PC-9 (cell line): ENCODE results near the gene SRM. TPM values are rescaled to one million over a fixed set of nuclear protein-coding genes. Genes with fewer than 3 reads are reported as not detected.

Experiments
- BruUV-seq: library from RNA; stranded (reverse); fragments of 400-500 nt; replicated peaks from 2 replicates; lab custom pipeline; 2021; lab: Mats Ljungman, UMichigan
- CTCF ChIA-PET: fragments of 300-600 bp; sonication (Branson Sonifier 250); formaldehyde crosslinking; loops from one replicate; lab custom pipeline; 2022; ENCODE audit warnings: antibody characterized with exemption; lab: Charles Lee
- POLR2A ChIA-PET: fragments of 300-600 bp; sonication (Branson Sonifier 250); formaldehyde crosslinking; loops from one replicate; lab custom pipeline; 2022; ENCODE audit warnings: antibody characterized with exemption; ENCODE audit not compliant: unreplicated experiment; lab: Charles Lee
- DNase-seq, 2 experiments: peaks; one replicate each; pipeline versions ENCODE4 v3.0.0 to v3.0.0-alpha.2; 2015 to 2022; ENCODE audit warnings: mixed read lengths in 1 of 2
- H2AFZ ChIP-seq: fragments of 200-600 bp; sonication (generic); 2 replicates; pipeline ENCODE4 v1.8.1; 2017; ENCODE audit warnings: antibody characterized with exemption
- H3F3A ChIP-seq: fragments of 200-600 bp; sonication (generic); 2 replicates; pipeline ENCODE4 v1.8.1; 2017; ENCODE audit warnings: antibody characterized with exemption, mild to moderate bottlenecking, low read depth; ENCODE audit not compliant: insufficient read depth
- H3K27ac ChIP-seq: fragments of 200-600 bp; sonication (generic); 2 replicates; pipeline ENCODE4 v1.6.1; 2016; ENCODE audit warnings: mixed run types
- H3K27me3 ChIP-seq: fragments of 200-600 bp; sonication (generic); 2 replicates; pipeline ENCODE4 v1.6.1; 2016; ENCODE audit warnings: low read depth, mixed run types; ENCODE audit not compliant: insufficient read depth
- H3K36me3 ChIP-seq: fragments of 200-600 bp; sonication (generic); 2 replicates; pipeline ENCODE4 v1.6.1; 2016; ENCODE audit warnings: low read depth, mixed run types
- H3K4me1 ChIP-seq: fragments of 200-600 bp; sonication (generic); replicated peaks from 2 replicates; pipeline ENCODE4 v1.6.1; 2016; ENCODE audit warnings: mixed run types; ENCODE audit not compliant: insufficient read depth
- H3K4me2 ChIP-seq: fragments of 200-600 bp; sonication (generic); 2 replicates; pipeline ENCODE4 v1.6.1; 2017; ENCODE audit warnings: mixed run types
- H3K4me3 ChIP-seq: fragments of 200-600 bp; sonication (generic); 2 replicates; pipeline ENCODE4 v1.6.1; 2016; ENCODE audit warnings: mixed run types
- H3K79me2 ChIP-seq: fragments of 200-600 bp; sonication (generic); 2 replicates; pipeline ENCODE4 v1.6.1; 2017; ENCODE audit warnings: low read depth, mixed run types
- H3K9me2 ChIP-seq: fragments of 200-600 bp; sonication (generic); 2 replicates; pipeline ENCODE4 v1.8.1; 2017; ENCODE audit warnings: mild to moderate bottlenecking; ENCODE audit not compliant: insufficient read depth
- H3K9me3 ChIP-seq: fragments of 200-600 bp; sonication (generic); 2 replicates; pipeline ENCODE4 v1.8.1; 2016; ENCODE audit warnings: low read depth; ENCODE audit not compliant: insufficient read depth
- H4K20me1 ChIP-seq: fragments of 200-600 bp; sonication (generic); 2 replicates; pipeline ENCODE4 v1.8.1; 2017; ENCODE audit not compliant: insufficient read depth
- CTCF ChIP-seq: fragments of 200-600 bp; sonication (generic); conservative IDR thresholded peaks from 2 replicates; pipeline ENCODE4 v1.6.1; 2017; ENCODE audit warnings: mixed run types, antibody characterized with exemption, mild to moderate bottlenecking, moderate library complexity
- EZH2 ChIP-seq: fragments of 200-600 bp; sonication (generic); IDR thresholded peaks from 2 replicates; pipeline ENCODE4 v1.8.0; 2017; ENCODE audit warnings: antibody characterized with exemption, low read depth
- intact Hi-C: fragments of 100-400 bp; cut with micrococcal nuclease; formaldehyde crosslinking; loops from one replicate; pipeline ENCODE4 v1.10.0; 2022; ENCODE audit not compliant: unreplicated experiment
- total RNA-seq: library from RNA; stranded (reverse); gene quantifications from 2 replicates; pipeline ENCODE4 v1.2.3, GENCODE V29; 2021

The SRM gene
- total RNA-seq, 1 experiment from 2014 or later, result 50.3 TPM

DNA sequence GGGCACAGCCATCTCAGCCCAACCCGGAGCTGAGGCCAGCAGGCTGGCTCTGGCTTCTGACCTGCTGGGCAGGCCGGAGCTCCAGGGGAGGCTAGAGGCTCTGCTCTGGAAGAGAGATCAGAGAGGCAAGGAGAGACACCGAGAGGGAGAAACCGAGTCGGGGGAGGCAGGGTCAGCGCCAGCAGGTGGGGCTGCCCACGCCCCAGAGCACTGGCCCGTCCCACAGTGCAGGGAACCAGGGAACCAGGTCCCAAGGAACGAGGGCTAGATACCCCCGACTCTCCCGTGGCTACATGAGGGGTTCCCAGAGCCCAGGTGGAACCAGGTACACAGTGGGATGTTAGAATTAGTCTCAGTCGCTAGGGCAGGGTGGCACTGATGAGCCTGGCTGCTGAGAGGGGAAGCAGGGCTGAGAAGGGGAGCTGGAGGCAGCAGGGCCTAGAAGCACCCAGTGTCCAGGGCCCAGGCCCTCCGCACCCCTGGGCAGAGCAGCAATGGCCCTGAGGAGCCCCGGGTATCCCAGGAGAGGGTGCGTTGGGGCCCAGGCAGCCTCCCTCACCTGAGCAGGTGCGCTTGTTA is 14.9 kb downstream of the SRM start:
- Histone ChIP-seq H3K9me2 (no peaks in the 10 kb centered on the region), H3K27me3 (no peaks in the 10 kb centered on the region), H3F3A (no peaks in the 10 kb centered on the region), H4K20me1 (no peaks in the 10 kb centered on the region), H3K9me3 (no peaks in the 10 kb centered on the region), H3K79me2 (no peaks in the 10 kb centered on the region), H2AFZ (no peak overlapping the region), H3K36me3 (no peaks in the 10 kb centered on the region), H3K4me3 (no peak overlapping the region), H3K4me2 (no peak overlapping the region), H3K4me1 (no peaks in the 10 kb centered on the region), H3K27ac (no peak overlapping the region)
- CTCF ChIA-PET, result no interaction called here
- POLR2A ChIA-PET, result no interaction called here
- DNase-seq, result no peak
- intact Hi-C loops, result no loop called here
- BruUV-seq, result no TSS peak
- TF ChIP-seq CTCF (no peak), EZH2 (no peak)

DNA sequence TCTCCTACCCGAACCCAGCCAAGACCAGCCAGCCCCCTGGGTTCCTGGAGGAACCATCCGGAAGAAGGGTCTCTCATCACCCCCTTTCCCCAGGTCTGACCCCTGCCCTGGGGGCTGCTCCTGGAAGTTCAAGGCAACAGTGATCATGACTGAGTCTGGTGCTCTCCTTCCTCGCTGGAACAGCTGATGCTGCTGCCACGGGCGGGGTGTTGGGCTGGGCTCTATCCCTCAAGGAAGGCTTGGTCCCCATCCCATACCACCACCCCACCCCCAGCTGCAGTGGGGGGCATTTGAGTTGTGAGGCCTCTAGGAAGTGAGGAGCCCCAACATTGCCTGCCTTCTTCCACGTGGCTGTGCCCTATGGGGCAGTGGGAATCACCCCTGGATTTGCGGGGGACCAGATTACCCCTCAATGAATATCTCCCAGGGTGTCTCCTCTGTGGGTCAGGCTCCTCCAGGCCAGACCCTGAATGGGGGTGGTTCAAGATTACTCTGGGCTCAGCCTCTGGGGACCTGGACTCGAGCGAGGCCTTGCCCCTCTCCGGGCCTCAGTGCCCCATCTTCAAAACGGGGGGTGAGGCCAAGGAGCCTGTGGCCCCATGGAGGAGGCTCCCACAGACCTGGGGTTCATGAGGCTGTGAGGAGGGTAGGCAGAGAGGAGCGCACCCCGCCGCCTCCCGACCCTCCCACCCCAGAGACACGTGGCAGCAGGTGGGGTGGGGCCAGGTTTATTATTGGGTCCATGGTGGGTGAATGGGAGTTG is 15.6 kb downstream of the SRM start:
- no peak overlapping the region for H2AFZ ChIP-seq
- H3K4me1 ChIP-seq, result no peaks in the 10 kb centered on the region
- no peak overlapping the region for H3K27ac ChIP-seq
- H3K9me3 ChIP-seq, result no peaks in the 10 kb centered on the region
- no peak overlapping the region for H3K4me3 ChIP-seq
- DNase-seq, result no peak
- no TSS peak for BruUV-seq
- no peaks in the 10 kb centered on the region for H3K9me2 ChIP-seq
- intact Hi-C loops, result no loop called here
- no peaks in the 10 kb centered on the region for H3K79me2 ChIP-seq
- H4K20me1 ChIP-seq, result no peaks in the 10 kb centered on the region
- no peaks in the 10 kb centered on the region for H3F3A ChIP-seq
- H3K36me3 ChIP-seq, result no peaks in the 10 kb centered on the region
- CTCF ChIA-PET, result no interaction called here
- TF ChIP-seq CTCF (no peak), EZH2 (no peak)
- no peaks in the 10 kb centered on the region for H3K27me3 ChIP-seq
- H3K4me2 ChIP-seq, result no peak overlapping the region
- POLR2A ChIA-PET, result no interaction called here

DNA sequence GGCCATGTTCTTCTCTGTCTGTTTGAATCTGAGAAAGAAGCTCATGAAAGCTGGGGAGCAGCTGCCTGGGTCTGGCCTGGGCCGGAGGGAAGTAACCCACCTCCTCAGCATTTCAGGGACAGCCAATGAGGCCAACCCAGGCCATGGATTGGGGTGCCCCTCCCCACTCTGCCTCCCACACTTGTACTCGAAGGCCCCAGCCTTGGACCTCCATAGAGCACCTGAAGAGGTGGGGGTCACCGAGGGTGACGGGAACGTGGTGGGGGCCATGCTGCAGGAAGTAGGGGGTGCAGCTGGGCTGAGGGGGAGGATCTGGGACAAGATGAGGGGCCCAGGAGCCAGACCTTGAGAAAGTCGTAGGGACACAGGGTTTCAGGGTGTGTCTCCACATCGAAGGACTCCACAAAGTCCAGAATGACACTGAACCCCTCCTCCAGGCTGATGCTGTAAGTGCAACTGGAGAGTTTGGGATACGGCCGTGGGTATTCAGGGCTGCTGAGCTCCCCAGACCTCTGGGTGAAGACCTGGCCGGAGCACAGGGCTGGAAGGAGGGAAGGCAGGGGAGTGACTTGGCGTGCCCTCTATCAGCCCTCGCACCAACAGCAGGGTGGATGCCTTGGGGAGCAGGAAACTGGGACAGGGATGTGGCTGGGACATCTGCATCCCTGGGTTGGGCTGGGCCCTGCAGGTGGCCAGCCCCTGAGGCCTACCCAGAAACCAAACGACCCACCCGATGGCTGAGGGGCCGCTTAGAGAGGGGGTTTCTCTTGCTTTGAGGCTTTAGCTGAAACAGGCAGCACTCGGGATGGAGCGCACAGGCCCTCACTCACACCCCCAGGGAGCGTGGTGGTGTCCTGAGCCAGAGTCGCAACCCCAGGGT is 16.6 kb downstream of the SRM start:
- ChIA-PET CTCF (interaction anchor here (0.7 kb wide), 1 partner anchor 128 kb away, joined by 16 read pairs; no protein-coding TSS in a partner anchor), POLR2A (no interaction called here)
- intact Hi-C loops, result no loop called here
- Histone ChIP-seq H3K9me3 (no peaks in the 10 kb centered on the region), H4K20me1 (no peaks in the 10 kb centered on the region), H3K27ac (no peak overlapping the region), H3K4me2 (no peak overlapping the region), H3F3A (no peaks in the 10 kb centered on the region), H3K36me3 (no peaks in the 10 kb centered on the region), H3K79me2 (no peaks in the 10 kb centered on the region), H2AFZ (no peak overlapping the region), H3K4me3 (no peak overlapping the region), H3K4me1 (no peaks in the 10 kb centered on the region), H3K27me3 (no peaks in the 10 kb centered on the region), H3K9me2 (no peaks in the 10 kb centered on the region)
- no TSS peak for BruUV-seq
- DNase-seq, result no peak
- no peak for TF ChIP-seq CTCF
- no peak for TF ChIP-seq EZH2
